ENCODE measurements around the gene CDT1.

DNA sequence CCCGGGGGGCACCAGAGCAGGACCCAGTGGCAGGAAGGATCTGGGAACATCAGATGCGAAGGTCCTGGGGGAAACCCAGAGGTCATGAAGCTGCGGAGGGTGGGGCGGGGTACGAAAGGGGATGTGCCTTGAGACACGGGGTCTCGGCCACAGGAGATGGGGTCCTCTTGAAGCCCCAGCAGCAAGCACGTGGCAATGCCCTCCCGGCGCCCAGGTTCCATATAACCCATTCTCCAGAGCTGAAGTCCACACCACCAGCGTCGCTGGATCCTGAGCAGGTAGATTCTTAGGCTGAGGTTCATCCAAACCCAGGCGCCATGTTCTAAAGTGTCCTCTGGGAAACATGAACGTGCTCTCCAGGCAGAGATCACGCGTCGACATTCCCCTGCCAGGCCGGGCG lies 39.5 kb upstream of the CDT1 start:
- TF ChIP-seq CTCF (IDR thresholded peaks at IDR 0.05): no peak
- TF ChIP-seq EP300 (IDR thresholded peaks at IDR 0.05): no peak
